Subcutaneous adipose tissue (tissue), 4 donors: Measurements from ENCODE around the gene FOXN3. TPM values are rescaled to one million over a fixed set of nuclear protein-coding genes. Genes with fewer than 3 reads are reported as not detected.

Experiments used
- total RNA-seq, 4 donors: library from RNA; depleted of rRNA; stranded (reverse); fragments of >200 nt; gene quantifications; one replicate each; pipeline ENCODE4 v1.1.0, GENCODE V29; 2016
- TF ChIP-seq, protein P1 (sequence below): fragments of 450-650 bp; IDR thresholded peaks from one replicate; pipeline ENCODE4 v1.5.1; 2016; ENCODE audit warnings: low read depth, mild to moderate bottlenecking, control low read depth, antibody characterized with exemption, moderate library complexity

The FOXN3 gene
- total RNA-seq, 4 donors from 2014 or later, result 153 to 173 (median 171) TPM

DNA sequence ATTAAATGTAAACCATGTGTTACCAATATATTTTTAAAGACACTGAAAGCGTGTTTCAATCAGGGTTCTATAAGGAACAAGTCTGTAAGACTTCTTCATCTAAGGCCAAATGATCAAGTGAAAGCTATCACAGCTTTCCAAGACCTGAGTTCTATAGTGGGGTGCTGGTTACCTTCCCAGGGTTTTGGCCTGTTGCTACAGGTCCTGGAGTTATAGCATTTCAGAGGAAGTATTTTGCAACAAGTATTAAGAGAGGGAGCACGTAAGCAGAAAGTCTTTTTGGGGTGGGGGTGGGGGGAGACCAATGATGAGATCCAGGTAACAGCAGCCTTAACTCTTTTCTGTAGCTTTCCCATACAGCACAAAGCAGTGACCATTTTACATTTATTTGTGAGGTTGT, 43.8 kb downstream of the FOXN3 start:
- TF ChIP-seq, protein P1, sequence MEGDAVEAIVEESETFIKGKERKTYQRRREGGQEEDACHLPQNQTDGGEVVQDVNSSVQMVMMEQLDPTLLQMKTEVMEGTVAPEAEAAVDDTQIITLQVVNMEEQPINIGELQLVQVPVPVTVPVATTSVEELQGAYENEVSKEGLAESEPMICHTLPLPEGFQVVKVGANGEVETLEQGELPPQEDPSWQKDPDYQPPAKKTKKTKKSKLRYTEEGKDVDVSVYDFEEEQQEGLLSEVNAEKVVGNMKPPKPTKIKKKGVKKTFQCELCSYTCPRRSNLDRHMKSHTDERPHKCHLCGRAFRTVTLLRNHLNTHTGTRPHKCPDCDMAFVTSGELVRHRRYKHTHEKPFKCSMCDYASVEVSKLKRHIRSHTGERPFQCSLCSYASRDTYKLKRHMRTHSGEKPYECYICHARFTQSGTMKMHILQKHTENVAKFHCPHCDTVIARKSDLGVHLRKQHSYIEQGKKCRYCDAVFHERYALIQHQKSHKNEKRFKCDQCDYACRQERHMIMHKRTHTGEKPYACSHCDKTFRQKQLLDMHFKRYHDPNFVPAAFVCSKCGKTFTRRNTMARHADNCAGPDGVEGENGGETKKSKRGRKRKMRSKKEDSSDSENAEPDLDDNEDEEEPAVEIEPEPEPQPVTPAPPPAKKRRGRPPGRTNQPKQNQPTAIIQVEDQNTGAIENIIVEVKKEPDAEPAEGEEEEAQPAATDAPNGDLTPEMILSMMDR, result no peak

GRCh38 chr14:89372512-89372883, 44.5 kb downstream of the FOXN3 start:
- TF ChIP-seq, protein P1, result no peak

DNA sequence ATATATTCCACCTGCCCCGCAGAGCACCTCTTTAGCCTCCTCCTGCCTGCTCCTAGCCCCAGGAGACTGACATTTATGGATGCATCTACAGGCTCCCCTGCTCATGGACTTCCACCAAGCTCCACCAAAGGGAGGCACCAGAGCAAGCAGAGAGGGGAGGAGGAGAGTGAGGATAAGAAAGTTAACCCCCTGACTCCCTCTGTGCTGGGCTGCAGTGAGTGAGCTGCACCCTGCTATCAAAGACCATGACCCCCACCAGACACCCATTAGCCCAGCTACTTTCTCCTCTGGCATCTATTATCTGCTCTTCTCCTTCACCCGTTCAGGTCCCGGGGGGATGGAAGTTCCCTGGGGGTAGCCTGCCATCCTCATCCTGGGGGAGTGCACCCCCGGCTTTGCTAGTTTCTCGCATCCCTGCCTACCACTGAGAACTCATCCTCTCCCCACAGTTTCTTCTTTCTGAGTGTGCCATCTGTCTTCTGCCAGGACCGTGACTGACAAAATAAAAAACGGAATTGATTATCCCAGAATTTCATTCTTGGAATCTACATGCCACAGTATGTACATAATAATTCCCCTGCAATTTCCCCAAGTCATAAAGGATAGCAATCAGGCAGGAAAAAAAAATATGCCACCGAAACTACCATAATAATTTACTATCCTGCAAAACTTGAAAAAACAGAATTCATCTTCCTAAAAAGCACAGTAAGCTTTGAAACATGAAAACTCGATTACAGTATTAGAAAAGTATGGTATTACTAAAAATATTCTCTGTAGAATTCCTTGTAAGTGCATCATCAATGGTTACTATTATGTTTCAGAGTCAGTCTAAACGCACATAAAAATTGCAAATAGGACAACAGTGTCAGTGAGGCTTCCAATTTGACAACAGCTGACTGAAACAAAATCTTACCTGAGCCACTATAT, 45.2 kb downstream of the FOXN3 start:
- TF ChIP-seq, protein P1, result no peak

GRCh38 chr14:89370781-89371180, 46.3 kb downstream of the FOXN3 start:
- TF ChIP-seq, protein P1, result no peak

- TF ChIP-seq, protein P1, result no peak
These were observed 46.7 kb downstream of the FOXN3 start for GRCh38 chr14:89370381-89370780.

DNA sequence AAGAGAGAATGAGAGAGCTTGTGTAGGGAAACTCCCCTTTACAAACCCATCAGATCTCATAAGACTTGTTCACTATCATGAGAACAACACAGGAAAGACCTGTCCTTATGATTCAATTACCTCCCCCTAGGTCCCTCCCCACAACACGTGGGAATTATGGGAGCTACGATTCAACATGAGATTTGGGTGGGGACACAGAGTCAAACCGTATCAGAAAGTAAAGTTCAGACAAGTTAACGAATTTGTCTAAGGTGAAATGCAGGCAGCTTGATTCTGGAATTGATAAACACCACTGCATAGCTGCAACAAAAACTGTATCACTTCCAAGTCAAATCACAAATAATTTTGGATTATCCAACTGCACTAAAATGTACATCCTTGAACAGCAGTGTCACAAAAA, 47.4 kb downstream of the FOXN3 start:
- TF ChIP-seq, protein P1, result no peak

GRCh38 chr14:89368490-89369477, 48.2 kb downstream of the FOXN3 start:
- TF ChIP-seq, protein P1, result no peak
